Heart left ventricle (tissue), 16 donors: Measurements from ENCODE around the gene CELSR3. TPM values are rescaled to one million over a fixed set of nuclear protein-coding genes. Genes with fewer than 3 reads are reported as not detected.

Experiments
- ATAC-seq, 4 donors: fragments of 200-7000 bp; cut with Tn5 transposase; one replicate each; pipeline ENCODE4 v1.9.1; 2020 to 2022; ENCODE audit warnings: moderate library complexity in 4 of 4, mild to moderate bottlenecking in 3 of 4, moderate number of reproducible peaks in 1 of 4
- DNase-seq, 5 donors: peaks; one replicate each; pipeline ENCODE4 v3.0.0-alpha.2; 2020
- H3K27ac ChIP-seq, 12 donors: fragments of 200-600 bp; sonication (generic) in 4 of 12; one replicate each; pipeline versions ENCODE4 v1.5.0 to v1.8.0; 2016 to 2022; ENCODE audit warnings: mild to moderate bottlenecking in 2 of 12
- H3K27me3 ChIP-seq, 9 donors: fragments of 200-600 bp; sonication (generic) in 2 of 9; one replicate each; pipeline versions ENCODE4 v1.5.1 to v1.8.0; 2016 to 2022; ENCODE audit warnings: mild to moderate bottlenecking in 3 of 9
- H3K36me3 ChIP-seq, 9 donors: fragments of 200-600 bp; sonication (generic) in 2 of 9; one replicate each; pipeline versions ENCODE4 v1.5.0 to v1.8.0; 2018 to 2022; ENCODE audit warnings: mild to moderate bottlenecking in 2 of 9
- H3K4me1 ChIP-seq, 12 donors: fragments of 200-600 bp; sonication (generic) in 4 of 12; one replicate each; pipeline versions ENCODE4 v1.5.0 to v1.8.0; 2016 to 2022; ENCODE audit warnings: mild to moderate bottlenecking in 3 of 12
- H3K4me3 ChIP-seq, 12 donors: fragments of 200-600 bp; sonication (generic) in 4 of 12; one replicate each; pipeline versions ENCODE4 v1.5.0 to v1.8.0; 2017 to 2022; ENCODE audit warnings: mild to moderate bottlenecking in 9 of 12, moderate library complexity in 4 of 12
- H3K9me3 ChIP-seq, 12 donors: fragments of 200-600 bp; sonication (generic) in 4 of 12; one replicate each; pipeline versions ENCODE4 v1.5.0 to v1.8.0; 2016 to 2022; ENCODE audit warnings: mild to moderate bottlenecking in 1 of 12
- CTCF ChIP-seq, 12 donors: fragments of 200-600 bp; sonication (generic) in 4 of 12; IDR thresholded peaks; one replicate each; pipeline versions ENCODE4 v1.5.0 to v1.8.0; 2018 to 2022; ENCODE audit warnings: antibody characterized with exemption in 12 of 12, mild to moderate bottlenecking in 5 of 12
- POLR2A ChIP-seq, 2 donors: fragments of 450-650 bp; IDR thresholded peaks; one replicate each; pipeline ENCODE4 v1.6.1; 2017; ENCODE audit warnings: antibody characterized with exemption in 2 of 2, mild to moderate bottlenecking in 2 of 2, moderate library complexity in 2 of 2
- WGBS, 4 donors: extraction: QIAGEN DNeasy Blood & Tissue Kit in 2 of 4; methylation state at CpG; one replicate each; pipeline versions ENCODE4 v1.1.5 to v1.1.7; 2013 to 2018; 5-methylcytosine and 5-hydroxymethylcytosine counted together
- intact Hi-C, 10 donors: fragments of 100-400 bp; cut with DNase I; formaldehyde crosslinking; loops; one replicate each; pipeline versions ENCODE4 v1.11.1 to v1.14.2; 2022
- polyA plus RNA-seq, 2 donors: library from polyadenylated mRNA; stranded (reverse); fragments of 200-250 nt; gene quantifications; one replicate each; pipeline ENCODE4 v1.2.3, GENCODE V29; 2013
- total RNA-seq, 9 donors: library from RNA; depleted of rRNA in 2 of 9; stranded (reverse); fragments of >200 nt in 2 of 9; fragmentation: NEBNext Ultra II Directional in 3 of 9; extraction: Animal tissue kit (Norgen Biotek cat#: 25700) in 3 of 9; gene quantifications; one replicate each; pipeline versions ENCODE4 v1.1.0 to v1.2.4, GENCODE V29; 2016 to 2023
- donor health status: ischemic (EF 13 %, LVEDD 7.1; RV severe dilation, severe dysfunction).
- donor health status: healthy with polysubstance abuse.
- donor health status: DM: no; HTN: yes; CAD: no.
- donor health status: DM: no; HTN: no; CAD: no.
- donor health status: ischemic (EF 25% LVEDD 6.9; RV normal size, moderate dysfunction).
- donor health status: ischemic (EF 25% LVEDD 5.7; RV mildly dilated, moderate dysfunction).
- donor health status: healthy.
- donor health status: DM: yes; HTN: yes; CAD: no.
- donor health status: ischemic (EF 35%, LVEDD 5.7; RV mildly dilated, moderate dysfunction).
- donor health status: nonischemic (EF 11% LVEDD 7.7; RV severe dilation, severe dysfunction).
- donor health status: DM: yes; HTN: yes; CAD: no.
- donor health status: PGD.
- donor health status: ischemic (EF 29% LVEDD 5.4; RV normal size, mild dysfunction).
- donor health status: nonischemic (EF 23%, LVEDD 6.1; RV moderate dilation, normal function).

CELSR3 gene
- total and polyA plus RNA-seq, 11 donors = 0.10 to 0.36 (median 0.19) TPM

GRCh38 chr3:48593337-48593736 lies 69.3 kb downstream of the CELSR3 start:
- no peak for DNase-seq
- ATAC-seq = no peak
- Histone ChIP-seq H3K4me1 (peaks cover 0 to 43% (median 35%) of the 10 kb centered on the region in 12 donors), H3K4me3 (no peak overlapping the region), H3K36me3 (peaks cover 0 to 11% (median 0%) of the 10 kb centered on the region in 9 donors), H3K27ac (no peak overlapping the region), H3K27me3 (peaks cover 0 to 17% (median 0%) of the 10 kb centered on the region in 9 donors), H3K9me3 (no peaks in the 10 kb centered on the region)
- intact Hi-C loops = no loop called here
- WGBS, 4 donors = 89 to 94% (median 92%) methylated on average over 4 to 9 of the region's 9 CpGs
- TF ChIP-seq CTCF (IDR thresholded peaks at IDR 0.05) = no peak
- TF ChIP-seq POLR2A (IDR thresholded peaks at IDR 0.05) = no peak

GRCh38 chr3:48592519-48593087 lies 70.1 kb downstream of the CELSR3 start:
- ATAC-seq (no peak), DNase-seq (no peak)
- Histone ChIP-seq H3K4me3 (no peak overlapping the region), H3K27ac (no peak overlapping the region), H3K9me3 (no peaks in the 10 kb centered on the region), H3K36me3 (peaks cover 0 to 5% (median 0%) of the 10 kb centered on the region in 9 donors), H3K27me3 (peaks cover 0 to 17% (median 0%) of the 10 kb centered on the region in 9 donors), H3K4me1 (peaks cover 0 to 35% (median 29%) of the 10 kb centered on the region in 12 donors)
- 88 to 93% (median 90%) methylated on average over 20 to 21 of the region's 21 CpGs for WGBS, 4 donors
- TF ChIP-seq POLR2A (IDR thresholded peaks at IDR 0.05) (no peak), CTCF (IDR thresholded peaks at IDR 0.05) (no peak)
- intact Hi-C loops = no loop called here

GRCh38 chr3:48591886-48592518 lies 70.7 kb downstream of the CELSR3 start:
- peaks cover 0 to 3% (median 0%) of the 10 kb centered on the region in 9 donors for H3K36me3 ChIP-seq
- H3K4me1 ChIP-seq = peaks cover 0 to 29% (median 23%) of the 10 kb centered on the region in 12 donors
- H3K9me3 ChIP-seq = no peaks in the 10 kb centered on the region
- H3K27ac ChIP-seq = no peak overlapping the region
- ATAC-seq = no peak
- DNase-seq = no peak
- no peak for TF ChIP-seq POLR2A (IDR thresholded peaks at IDR 0.05)
- no peak for TF ChIP-seq CTCF (IDR thresholded peaks at IDR 0.05)
- intact Hi-C loops = no loop called here
- 92 to 93% (median 92%) methylated on average over 13 to 22 of the region's 22 CpGs for WGBS, 4 donors
- H3K4me3 ChIP-seq = no peak overlapping the region
- peaks cover 0 to 17% (median 0%) of the 10 kb centered on the region in 9 donors for H3K27me3 ChIP-seq

- WGBS, 4 donors = 91 to 95% (median 92%) methylated on average over 10 to 14 of the region's 14 CpGs
- intact Hi-C loops = no loop called here
- Histone ChIP-seq H3K27ac (no peak overlapping the region), H3K27me3 (peaks cover 0 to 17% (median 0%) of the 10 kb centered on the region in 9 donors), H3K36me3 (peaks cover 0 to 8% (median 0%) of the 10 kb centered on the region in 9 donors), H3K9me3 (no peaks in the 10 kb centered on the region), H3K4me1 (peaks cover 0 to 24% (median 17%) of the 10 kb centered on the region in 12 donors), H3K4me3 (no peak overlapping the region)
- ATAC-seq (no peak), DNase-seq (no peak)
- TF ChIP-seq POLR2A (IDR thresholded peaks at IDR 0.05) (no peak), CTCF (IDR thresholded peaks at IDR 0.05) (no peak)
Measured at GRCh38 chr3:48591436-48591835, 71.2 kb downstream of the CELSR3 start.
